Loucy (cell line): Measurements from ENCODE around the gene ETS1.

ENCODE experiments used
- H2AFZ ChIP-seq: fragments of 200-600 bp; sonication (generic); 2 replicates; pipeline ENCODE4 v1.6.0; 2016; ENCODE audit warnings: antibody characterized with exemption, mild to moderate bottlenecking, low read length, moderate library complexity
- H3F3A ChIP-seq: fragments of 200-600 bp; 2 replicates; pipeline ENCODE4 v1.6.0; 2016; ENCODE audit warnings: antibody characterized with exemption, low read depth, mild to moderate bottlenecking
- H3K27me3 ChIP-seq: fragments of 200-600 bp; sonication (generic); 2 replicates; pipeline ENCODE4 v1.6.1; 2014; ENCODE audit warnings: low read length, mild to moderate bottlenecking; ENCODE audit not compliant: insufficient read depth, poor library complexity, severe bottlenecking
- H3K36me3 ChIP-seq: fragments of 200-600 bp; sonication (generic); 2 replicates; pipeline ENCODE4 v1.6.1; 2016; ENCODE audit warnings: low read length; ENCODE audit not compliant: insufficient read depth
- H3K4me1 ChIP-seq: fragments of 200-600 bp; sonication (generic); 2 replicates; pipeline ENCODE4 v1.5.1; 2014; ENCODE audit warnings: low read length, mild to moderate bottlenecking; ENCODE audit not compliant: insufficient read depth, poor library complexity, severe bottlenecking
- H3K4me2 ChIP-seq: fragments of 200-600 bp; sonication (generic); 2 replicates; pipeline ENCODE4 v1.6.0; 2014; ENCODE audit warnings: antibody characterized with exemption, low read length, low read depth, mild to moderate bottlenecking; ENCODE audit not compliant: poor library complexity, severe bottlenecking
- H3K4me3 ChIP-seq: fragments of 200-600 bp; sonication (generic); 2 replicates; pipeline ENCODE4 v1.5.1; 2014; ENCODE audit warnings: low read length, mild to moderate bottlenecking, mixed read lengths; ENCODE audit not compliant: poor library complexity, severe bottlenecking
- H3K79me2 ChIP-seq: fragments of 200-600 bp; sonication (generic); 2 replicates; pipeline ENCODE4 v1.6.1; 2014; ENCODE audit warnings: low read length; ENCODE audit not compliant: insufficient read depth
- H3K9ac ChIP-seq: fragments of 200-600 bp; sonication (generic); 2 replicates; pipeline ENCODE4 v1.6.0; 2014; ENCODE audit warnings: mild to moderate bottlenecking, low read depth, low read length, moderate library complexity; ENCODE audit not compliant: poor library complexity, severe bottlenecking
- H3K9me2 ChIP-seq: fragments of 200-600 bp; sonication (generic); replicated peaks from 2 replicates; pipeline ENCODE4 v1.6.1; 2016; ENCODE audit warnings: low read depth, low read length, mixed read lengths
- H3K9me3 ChIP-seq: fragments of 200-600 bp; sonication (generic); 2 replicates; pipeline ENCODE4 v1.6.1; 2014; ENCODE audit warnings: mild to moderate bottlenecking, antibody characterized with exemption, low read length, low read depth; ENCODE audit not compliant: insufficient read depth
- H4K20me1 ChIP-seq: fragments of 200-600 bp; sonication (generic); 2 replicates; pipeline ENCODE4 v1.6.0; 2014; ENCODE audit warnings: antibody characterized with exemption, low read length, mild to moderate bottlenecking; ENCODE audit not compliant: insufficient read depth, poor library complexity, severe bottlenecking
- CTCF ChIP-seq: fragments of 200-600 bp; sonication (generic); conservative IDR thresholded peaks from 2 replicates; pipeline ENCODE4 v1.5.1; 2014; ENCODE audit warnings: mild to moderate bottlenecking, antibody characterized with exemption, low read length
- EZH2phosphoT487 ChIP-seq: fragments of 200-600 bp; IDR thresholded peaks from 2 replicates; pipeline ENCODE4 v1.6.1; 2018; ENCODE audit warnings: antibody characterized with exemption, mild to moderate bottlenecking, moderate library complexity, borderline replicate concordance

The ETS1 gene

GRCh38 chr11:128498721-128499245 lies 88.6 kb downstream of the ETS1 start:
- Histone ChIP-seq H3K4me1 (peaks cover 97% of the 10 kb centered on the region), H3K4me3 (peak overlapping the region; percentile 10), H3K9ac (no peak overlapping the region), H3K4me2 (peak overlapping the region; percentile 30), H3K79me2 (peaks cover 100% of the 10 kb centered on the region), H3K36me3 (peaks cover 33% of the 10 kb centered on the region; the same call in 1 of the 2 replicates), H3F3A (no peaks in the 10 kb centered on the region; the same call in 1 of the 2 replicates), H4K20me1 (peaks cover 98% of the 10 kb centered on the region), H3K9me3 (no peaks in the 10 kb centered on the region), H2AFZ (no peak overlapping the region), H3K9me2 (no peaks in the 10 kb centered on the region), H3K27me3 (no peaks in the 10 kb centered on the region)
- TF ChIP-seq EZH2phosphoT487 (no peak), CTCF (no peak)

DNA sequence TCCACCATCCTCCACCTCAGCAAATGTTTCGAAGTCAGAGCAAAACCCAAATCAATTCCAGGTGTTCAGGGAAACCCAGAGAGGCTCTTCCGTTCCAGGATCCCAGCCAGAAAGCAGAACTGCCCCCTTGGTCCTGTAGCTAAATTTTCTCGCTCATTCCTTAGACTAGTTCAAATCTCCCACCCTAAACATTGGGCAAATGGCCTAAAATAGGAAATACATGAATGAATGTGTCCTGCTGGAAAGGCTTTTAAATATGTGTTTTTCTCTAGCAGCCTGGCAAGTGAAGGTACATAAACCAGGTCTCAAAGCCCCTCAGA lies 89.6 kb downstream of the ETS1 start:
- Histone ChIP-seq H3K27me3 (no peaks in the 10 kb centered on the region), H2AFZ (no peak overlapping the region), H3F3A (no peaks in the 10 kb centered on the region; the same call in 1 of the 2 replicates), H4K20me1 (peaks cover 98% of the 10 kb centered on the region), H3K9me2 (no peaks in the 10 kb centered on the region), H3K9ac (no peak overlapping the region), H3K4me2 (peak overlapping the region; percentile 38), H3K4me3 (peak overlapping the region; percentile 1), H3K36me3 (peaks cover 43% of the 10 kb centered on the region; the same call in 1 of the 2 replicates), H3K4me1 (peaks cover 96% of the 10 kb centered on the region), H3K79me2 (peaks cover 100% of the 10 kb centered on the region), H3K9me3 (no peaks in the 10 kb centered on the region)
- TF ChIP-seq EZH2phosphoT487 (no peak), CTCF (no peak)

DNA sequence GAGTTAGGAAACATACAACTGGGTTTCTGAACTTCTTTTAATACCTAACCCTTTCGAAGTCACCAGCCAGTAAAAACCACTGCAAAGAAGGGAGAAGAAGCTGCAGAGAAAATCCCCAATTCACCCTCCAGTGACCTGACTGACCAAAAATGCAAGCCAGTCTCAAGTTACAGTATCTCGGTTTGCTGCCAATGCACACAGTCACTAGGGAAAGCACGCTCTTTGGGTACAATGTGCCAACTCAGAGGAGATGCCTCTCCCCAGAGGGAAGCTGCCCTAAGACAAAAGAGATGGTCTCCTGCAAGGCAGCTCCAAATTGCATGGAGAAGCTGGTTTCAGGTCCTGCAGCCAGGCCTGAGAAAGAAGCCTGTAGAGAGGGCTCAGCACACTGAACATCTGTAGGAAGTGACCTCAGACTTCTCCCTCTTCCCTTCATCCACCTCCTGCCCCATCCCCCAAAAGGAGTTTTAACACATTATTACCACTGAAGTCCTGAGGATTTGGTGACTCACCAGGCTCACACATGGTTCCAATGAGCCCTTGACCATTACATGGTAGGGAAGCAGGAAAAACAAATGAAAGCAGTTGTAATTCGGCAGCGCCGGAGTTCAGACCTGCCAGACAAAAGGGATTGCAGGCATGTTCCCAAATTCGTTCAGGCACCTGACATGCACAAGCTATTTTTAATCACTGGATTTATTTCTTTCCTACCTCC lies 90.1 kb downstream of the ETS1 start:
- H3K4me3 ChIP-seq = peak overlapping the region; percentile 1
- H4K20me1 ChIP-seq = peaks cover 98% of the 10 kb centered on the region
- H3K9ac ChIP-seq = no peak overlapping the region
- peaks cover 48% of the 10 kb centered on the region; the same call in 1 of the 2 replicates for H3K36me3 ChIP-seq
- H3K9me2 ChIP-seq = no peaks in the 10 kb centered on the region
- no peaks in the 10 kb centered on the region for H3K27me3 ChIP-seq
- H2AFZ ChIP-seq = no peak overlapping the region
- no peaks in the 10 kb centered on the region for H3K9me3 ChIP-seq
- peaks cover 100% of the 10 kb centered on the region for H3K79me2 ChIP-seq
- H3K4me2 ChIP-seq = peak overlapping the region; percentile 38
- peaks cover 96% of the 10 kb centered on the region for H3K4me1 ChIP-seq
- TF ChIP-seq EZH2phosphoT487 = no peak
- TF ChIP-seq CTCF = no peak
- no peaks in the 10 kb centered on the region; the same call in 1 of the 2 replicates for H3F3A ChIP-seq
